Spleen (tissue), 11 donors: ENCODE data around the gene TSHR. TPM values are rescaled to one million over a fixed set of nuclear protein-coding genes. Genes with fewer than 3 reads are reported as not detected.

Source experiments
- DNase-seq: peaks from one replicate; pipeline ENCODE4 v3.0.0-alpha.2; 2020
- H3K27ac ChIP-seq, 8 donors: fragments of 200-600 bp; sonication (generic) in 7 of 8; 1 replicate in 4 of 8; 2 replicates in 4 of 8; pipeline versions ENCODE4 v1.5.0 to v1.8.0; 2016 to 2021; ENCODE audit warnings: inconsistent platforms in 4 of 8, mild to moderate bottlenecking in 4 of 8, moderate library complexity in 1 of 8
- H3K27me3 ChIP-seq, 7 donors: fragments of 200-600 bp; sonication (generic) in 6 of 7; replicated peaks in 1 of 7; 1 replicate in 4 of 7; 2 replicates in 3 of 7; pipeline versions ENCODE4 v1.5.0 to v1.8.0; 2016 to 2021; ENCODE audit warnings: inconsistent platforms in 3 of 7, mild to moderate bottlenecking in 1 of 7
- H3K36me3 ChIP-seq, 6 donors: fragments of 200-600 bp; sonication (generic) in 5 of 6; 1 replicate in 4 of 6; 2 replicates in 2 of 6; pipeline versions ENCODE4 v1.5.0 to v1.8.0; 2016 to 2021; ENCODE audit warnings: inconsistent platforms in 2 of 6
- H3K4me1 ChIP-seq, 6 donors: fragments of 200-600 bp; sonication (generic) in 5 of 6; 1 replicate in 3 of 6; 2 replicates in 3 of 6; pipeline versions ENCODE4 v1.5.0 to v1.8.0; 2016 to 2021; ENCODE audit warnings: inconsistent platforms in 3 of 6
- H3K4me3 ChIP-seq, 8 donors: fragments of 200-600 bp; sonication (generic) in 7 of 8; 1 replicate in 4 of 8; 2 replicates in 4 of 8; pipeline versions ENCODE4 v1.5.0 to v1.8.0; 2016 to 2021; ENCODE audit warnings: inconsistent platforms in 4 of 8, mild to moderate bottlenecking in 4 of 8, moderate library complexity in 2 of 8
- H3K9me3 ChIP-seq, 8 donors: fragments of 200-600 bp; sonication (generic) in 7 of 8; 1 replicate in 4 of 8; 2 replicates in 4 of 8; pipeline versions ENCODE4 v1.5.0 to v1.8.0; 2016 to 2021; ENCODE audit warnings: inconsistent platforms in 4 of 8
- CTCF ChIP-seq, 11 experiments: fragments of 200-600 bp in 7 of 11; fragments of 450-650 bp in 4 of 11; sonication (generic) in 4 of 11; IDR thresholded peaks in 8 of 11; conservative IDR thresholded peaks in 3 of 11; 1 replicate in 7 of 11; 2 replicates in 4 of 11; pipeline versions ENCODE4 v1.4.0 to v1.8.0; 2016 to 2021; ENCODE audit warnings: antibody characterized with exemption in 11 of 11, inconsistent platforms in 4 of 11, mild to moderate bottlenecking in 1 of 11
- POLR2A ChIP-seq, 3 donors: fragments of 450-650 bp; IDR thresholded peaks; one replicate each; pipeline ENCODE4 v1.5.1; 2017; ENCODE audit warnings: antibody characterized with exemption in 3 of 3, mild to moderate bottlenecking in 1 of 3
- POLR2AphosphoS5 ChIP-seq, 3 donors: sonication (generic); formaldehyde crosslinking; IDR thresholded peaks; one replicate each; pipeline ENCODE4 v1.5.1; 2017; ENCODE audit warnings: antibody characterized with exemption in 3 of 3
- WGBS, 5 donors: extraction: QIAGEN DNeasy Blood & Tissue Kit in 3 of 5; methylation state at CpG; one replicate each; pipeline versions ENCODE4 v1.1.5 to v1.1.7; 2013 to 2018; 5-methylcytosine and 5-hydroxymethylcytosine counted together
- intact Hi-C: fragments of 100-400 bp; cut with DNase I; formaldehyde crosslinking; loops from one replicate; pipeline ENCODE4 v1.15.0; 2023; ENCODE audit warnings: low total_unique reads
- polyA plus RNA-seq, 3 donors: library from polyadenylated mRNA; stranded (reverse); fragments of 200-250 nt; gene quantifications; one replicate each; pipeline ENCODE4 v1.2.1, GENCODE V29; 2013
- total RNA-seq, 7 donors: library from RNA; depleted of rRNA in 3 of 7; stranded (reverse); fragments of >200 nt in 3 of 7; fragmentation: NEBNext Ultra II Directional in 4 of 7; extraction: Animal tissue kit (Norgen Biotek cat#: 25700) in 4 of 7; gene quantifications; one replicate each; pipeline versions ENCODE4 v1.1.0 to v1.2.1, GENCODE V29; 2016 to 2021
- donor health status: healthy with polysubstance abuse.
- donor health status: DM: no; HTN: no; CAD: no; lungs with moderate emphysema.
- donor health status: DM: no; HTN: no; CAD: no.
- donor health status: Bipolar disorder and iron deficiency.
- donor health status: healthy.
- donor health status: DM: no; HTN: no; CAD: no.
- donor health status: DM: yes; HTN: yes; CAD: no.

The TSHR gene
- total and polyA plus RNA-seq, 10 donors, result 0.22 to 3.1 (median 0.46) TPM; not detected in 1

DNA sequence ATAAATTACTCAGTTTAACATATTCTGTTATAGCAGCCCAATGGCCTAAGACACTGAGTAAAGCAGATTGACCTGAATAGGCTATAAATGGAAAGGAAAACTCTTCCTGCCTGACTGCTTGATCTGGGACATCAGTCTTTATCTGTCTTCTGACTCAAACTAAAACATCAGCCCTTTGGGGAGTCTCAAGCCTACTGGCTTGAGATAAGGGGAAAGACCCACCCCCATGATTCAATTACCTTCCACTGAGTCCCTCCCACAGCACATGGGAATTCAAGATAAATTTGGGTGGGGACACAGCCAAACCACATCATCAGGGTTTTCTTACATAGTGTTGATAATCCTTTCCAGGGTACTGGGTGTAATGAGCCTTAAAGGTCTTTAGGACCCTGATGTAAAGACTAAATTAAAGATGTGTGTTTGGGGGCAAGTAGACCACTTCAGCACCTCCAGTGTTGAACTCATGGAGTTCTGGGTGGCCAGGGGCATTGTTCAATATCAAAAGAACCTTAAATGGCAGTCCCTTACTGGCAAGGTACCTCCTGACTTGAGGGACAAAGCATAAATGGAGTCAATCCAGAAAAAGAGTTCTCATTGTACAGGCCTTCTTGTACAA lies 67.8 kb downstream of the TSHR start:
- no peak for TF ChIP-seq POLR2A (IDR thresholded peaks at IDR 0.05)
- TF ChIP-seq POLR2AphosphoS5 (IDR thresholded peaks at IDR 0.05), result no peak
- no peak for TF ChIP-seq CTCF (IDR thresholded peaks at IDR 0.05 in 8 of 11, conservative IDR thresholded peaks at IDR 0.05 in 3 of 11)
- H3K36me3 ChIP-seq, result no peaks in the 10 kb centered on the region
- intact Hi-C loops, result no loop called here
- no peaks in the 10 kb centered on the region for H3K9me3 ChIP-seq
- no peak overlapping the region for H3K4me3 ChIP-seq
- no peak overlapping the region for H3K27ac ChIP-seq
- H3K4me1 ChIP-seq, result peaks cover 0 to 10% (median 3%) of the 10 kb centered on the region in 6 donors
- DNase-seq, result no peak
- no peaks in the 10 kb centered on the region for H3K27me3 ChIP-seq

- WGBS, 5 donors, result 52 to 86% (median 63%) methylated on average over 1 of the region's 1 CpG
- Histone ChIP-seq H3K27me3 (no peaks in the 10 kb centered on the region), H3K4me3 (no peak overlapping the region), H3K9me3 (no peaks in the 10 kb centered on the region), H3K36me3 (no peaks in the 10 kb centered on the region), H3K4me1 (peaks cover 0 to under 1% (median 0%) of the 10 kb centered on the region in 6 donors), H3K27ac (no peak overlapping the region)
- TF ChIP-seq POLR2A (IDR thresholded peaks at IDR 0.05) (no peak), CTCF (IDR thresholded peaks at IDR 0.05 in 8 of 11, conservative IDR thresholded peaks at IDR 0.05 in 3 of 11) (no peak), POLR2AphosphoS5 (IDR thresholded peaks at IDR 0.05) (no peak)
- DNase-seq, result no peak
- intact Hi-C loops, result no loop called here
Observed at GRCh38 chr14:81028461-81028860, 73.0 kb downstream of the TSHR start.

- Histone ChIP-seq H3K27ac (no peak overlapping the region), H3K27me3 (no peaks in the 10 kb centered on the region), H3K9me3 (peaks cover 0 to 12% (median 8%) of the 10 kb centered on the region in 8 donors), H3K4me1 (peaks cover 0 to 10% (median 0%) of the 10 kb centered on the region in 6 donors), H3K36me3 (no peaks in the 10 kb centered on the region), H3K4me3 (no peak overlapping the region)
- DNase-seq, result no peak
- TF ChIP-seq POLR2AphosphoS5 (IDR thresholded peaks at IDR 0.05) (no peak), CTCF (IDR thresholded peaks at IDR 0.05 in 8 of 11, conservative IDR thresholded peaks at IDR 0.05 in 3 of 11) (no peak), POLR2A (IDR thresholded peaks at IDR 0.05) (no peak)
- 59 to 88% (median 71%) methylated on average over 3 of the region's 3 CpGs for WGBS, 5 donors
- intact Hi-C loops, result no loop called here
Observed at GRCh38 chr14:81031488-81031887, 76.1 kb downstream of the TSHR start.

GRCh38 chr14:81033698-81034240 lies 78.3 kb downstream of the TSHR start:
- H3K36me3 ChIP-seq, result no peaks in the 10 kb centered on the region
- peaks cover 0 to 20% (median 15%) of the 10 kb centered on the region in 8 donors for H3K9me3 ChIP-seq
- H3K27me3 ChIP-seq, result no peaks in the 10 kb centered on the region
- H3K4me1 ChIP-seq, result peaks cover 0 to 10% (median 0%) of the 10 kb centered on the region in 6 donors
- no peak for TF ChIP-seq POLR2AphosphoS5 (IDR thresholded peaks at IDR 0.05)
- intact Hi-C loops, result no loop called here
- peak overlapping the region in 3 of 8 donors; percentile 33 to 60 (median 37) for H3K27ac ChIP-seq
- WGBS, 5 donors, result 0 to 21% (median 10%) methylated on average over 1 of the region's 1 CpG
- DNase-seq, result no peak
- no peak overlapping the region for H3K4me3 ChIP-seq
